Mucosa of stomach (tissue), 1 donor: Measurements from ENCODE around the gene IGHMBP2.
"Not testable (repeated sequence)": the region's sequence is repeated elsewhere in the genome, so short reads cannot be mapped to it uniquely, and the experiment has no call there.

Experiments used
- H3K27me3 ChIP-seq: one replicate; pipeline ENCODE4 v1.7.0; 2013; ENCODE audit warnings: mild to moderate bottlenecking, low read length; ENCODE audit not compliant: control insufficient read depth, insufficient read depth
- H3K36me3 ChIP-seq: one replicate; pipeline ENCODE4 v1.7.0; 2013; ENCODE audit warnings: low read length; ENCODE audit not compliant: control insufficient read depth, insufficient read depth
- H3K4me1 ChIP-seq: one replicate; pipeline ENCODE4 v1.7.0; 2013; ENCODE audit warnings: mild to moderate bottlenecking, low read length; ENCODE audit not compliant: control insufficient read depth, insufficient read depth
- H3K4me3 ChIP-seq: one replicate; pipeline ENCODE4 v1.7.0; 2013; ENCODE audit warnings: low read length
- H3K9ac ChIP-seq: one replicate; pipeline ENCODE4 v1.7.0; 2013; ENCODE audit warnings: mild to moderate bottlenecking, low read length, moderate library complexity
- H3K9me3 ChIP-seq: one replicate; pipeline ENCODE4 v1.7.0; 2013; ENCODE audit warnings: mild to moderate bottlenecking, low read length, moderate library complexity; ENCODE audit not compliant: control insufficient read depth
- donor health status: Pancreatic carcinoma.

IGHMBP2 gene

DNA sequence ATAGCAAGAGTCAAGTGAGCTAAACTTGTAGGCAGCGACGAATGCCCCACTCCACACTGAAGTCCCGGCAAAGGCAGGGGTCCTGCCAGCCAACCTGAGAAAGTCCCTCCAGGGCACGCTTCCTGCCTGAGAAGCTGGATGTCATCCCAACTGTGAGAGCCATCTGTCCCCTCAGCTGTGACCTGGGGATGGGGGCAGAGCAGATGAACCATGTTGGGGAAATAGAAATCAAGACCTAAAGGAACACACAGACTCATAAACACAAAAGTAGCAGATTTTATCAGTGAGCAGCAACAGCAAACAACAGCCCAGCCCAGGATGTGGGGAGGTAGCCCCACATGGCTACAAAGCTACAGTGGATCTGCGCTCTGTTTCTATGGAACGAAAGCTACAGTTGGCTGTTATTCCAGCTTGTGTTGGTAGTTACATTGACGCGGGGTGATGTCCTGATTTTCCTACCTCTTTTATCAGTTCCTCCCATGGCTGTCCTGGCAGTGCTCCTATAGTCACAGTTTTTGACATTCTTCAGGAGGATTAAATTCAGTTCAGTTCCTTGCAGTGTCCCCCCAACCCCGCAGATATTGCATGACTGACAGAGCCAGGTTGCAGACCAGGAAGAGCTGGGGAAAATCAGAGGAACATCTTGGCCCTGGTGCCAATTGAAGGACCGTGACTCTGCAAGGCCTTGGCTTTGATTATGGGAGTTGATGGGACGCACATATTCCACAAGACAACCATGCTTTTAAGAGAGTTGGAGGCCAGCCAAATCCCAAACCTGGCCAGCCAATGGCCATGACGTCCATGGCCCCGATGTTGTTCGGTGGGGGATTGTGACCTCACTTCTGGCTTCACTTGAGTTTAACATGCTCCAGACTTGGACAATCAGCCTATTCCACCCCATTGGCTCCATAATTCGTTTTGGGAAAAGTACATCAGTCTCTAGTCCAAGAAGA lies 62.5 kb downstream of the IGHMBP2 start:
- H3K4me1 ChIP-seq = no peaks in the 10 kb centered on the region
- H3K9ac ChIP-seq = no peak overlapping the region
- no peak overlapping the region for H3K4me3 ChIP-seq
- H3K9me3 ChIP-seq = no peaks in the 10 kb centered on the region
- H3K27me3 ChIP-seq = no peaks in the 10 kb centered on the region
- H3K36me3 ChIP-seq = no peaks in the 10 kb centered on the region

DNA sequence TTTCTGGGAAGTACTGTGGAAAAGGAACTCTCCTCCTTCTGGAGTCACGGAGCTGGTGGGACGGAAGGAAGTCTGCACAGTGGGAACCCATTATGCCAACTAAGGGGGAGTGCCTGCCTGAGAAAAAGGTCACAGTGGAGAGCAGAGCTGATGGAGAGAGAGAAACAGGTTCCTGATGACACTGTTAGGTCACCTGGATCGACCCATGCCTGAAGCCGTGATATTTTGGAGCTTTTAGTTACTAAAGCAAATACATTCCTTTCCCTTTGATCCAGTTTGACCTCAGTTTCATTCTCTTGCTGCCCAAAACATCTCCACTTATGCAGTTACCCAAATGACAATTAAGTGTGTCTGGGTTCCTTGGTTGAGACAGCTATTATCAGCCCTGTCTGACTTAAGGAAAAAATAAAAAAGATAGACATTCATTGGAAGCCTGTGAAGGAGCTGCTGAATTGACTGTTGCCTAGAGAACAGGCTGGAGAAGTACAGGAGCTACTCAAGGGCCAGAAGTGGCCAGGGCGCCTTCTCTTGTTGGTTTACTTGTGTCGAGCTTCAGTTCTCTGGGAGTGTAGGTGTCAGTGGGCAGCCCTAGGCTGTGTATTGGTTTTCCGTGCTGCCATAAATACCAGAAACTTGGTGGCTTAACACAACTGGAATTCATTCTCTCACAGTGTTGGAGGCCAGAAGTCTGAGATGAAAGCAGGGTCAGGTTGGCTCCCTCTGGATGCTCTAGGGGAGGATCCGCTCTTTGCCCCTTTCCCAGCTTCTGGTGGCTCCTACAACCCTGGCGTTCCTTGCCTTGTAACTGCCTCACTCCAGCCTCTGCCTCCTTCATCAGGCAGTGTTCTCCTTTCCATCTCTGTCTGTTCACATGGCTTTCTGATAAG lies 63.4 kb downstream of the IGHMBP2 start:
- H3K36me3 ChIP-seq = no peaks in the 10 kb centered on the region
- H3K4me3 ChIP-seq = no peak overlapping the region
- H3K9ac ChIP-seq = no peak overlapping the region
- H3K27me3 ChIP-seq = peaks cover 3% of the 10 kb centered on the region
- H3K4me1 ChIP-seq = no peaks in the 10 kb centered on the region
- no peaks in the 10 kb centered on the region for H3K9me3 ChIP-seq

DNA sequence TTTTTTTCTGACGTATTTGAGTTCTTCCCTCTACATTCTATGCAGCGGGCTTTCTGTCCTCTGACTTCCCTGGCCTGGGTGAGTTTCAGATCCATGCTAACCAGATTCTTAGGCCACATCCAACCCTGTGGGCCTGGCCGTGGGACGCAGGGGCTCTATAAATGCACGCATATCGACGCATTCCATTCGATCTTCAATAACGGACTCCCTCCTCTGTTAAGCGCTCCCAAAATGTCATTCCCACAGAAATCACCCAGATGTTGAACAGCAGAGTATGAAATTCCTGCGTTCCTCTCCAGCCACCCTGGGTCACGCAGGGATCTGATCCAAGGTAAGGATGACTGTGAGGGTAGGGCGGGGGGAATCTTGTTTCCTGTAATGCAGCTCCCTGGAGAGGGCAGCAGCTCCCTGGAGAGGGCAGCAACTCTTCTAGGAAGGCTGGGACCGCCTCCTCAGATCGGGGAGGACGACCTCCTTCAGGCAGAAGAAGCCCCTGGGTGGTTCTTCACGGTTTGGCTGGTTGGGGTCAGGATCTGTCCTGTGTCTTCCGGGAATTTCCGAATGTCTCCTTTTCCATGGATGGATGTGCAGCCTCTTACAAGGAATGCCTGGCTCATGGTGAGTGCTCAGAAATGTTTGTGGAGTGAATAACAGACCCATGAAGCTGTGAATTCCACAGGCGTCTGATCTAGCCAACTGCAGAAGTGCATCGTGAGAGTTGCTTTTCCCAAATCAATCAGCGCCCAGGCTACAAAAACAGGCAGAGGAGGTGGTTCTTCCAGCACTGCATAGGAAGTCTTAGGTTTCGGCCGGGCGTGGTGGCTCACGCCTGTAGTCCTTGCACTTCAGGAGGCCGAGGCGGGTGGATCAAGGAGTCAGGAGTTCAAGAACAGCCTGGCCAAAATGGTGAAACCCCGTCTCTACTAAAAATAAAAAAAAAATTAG lies 64.9 kb downstream of the IGHMBP2 start:
- no peak overlapping the region for H3K9ac ChIP-seq
- H3K4me1 ChIP-seq = no peaks in the 10 kb centered on the region
- H3K9me3 ChIP-seq = no peaks in the 10 kb centered on the region
- H3K4me3 ChIP-seq = no peak overlapping the region
- H3K36me3 ChIP-seq = no peaks in the 10 kb centered on the region
- H3K27me3 ChIP-seq = peaks cover 3% of the 10 kb centered on the region

DNA sequence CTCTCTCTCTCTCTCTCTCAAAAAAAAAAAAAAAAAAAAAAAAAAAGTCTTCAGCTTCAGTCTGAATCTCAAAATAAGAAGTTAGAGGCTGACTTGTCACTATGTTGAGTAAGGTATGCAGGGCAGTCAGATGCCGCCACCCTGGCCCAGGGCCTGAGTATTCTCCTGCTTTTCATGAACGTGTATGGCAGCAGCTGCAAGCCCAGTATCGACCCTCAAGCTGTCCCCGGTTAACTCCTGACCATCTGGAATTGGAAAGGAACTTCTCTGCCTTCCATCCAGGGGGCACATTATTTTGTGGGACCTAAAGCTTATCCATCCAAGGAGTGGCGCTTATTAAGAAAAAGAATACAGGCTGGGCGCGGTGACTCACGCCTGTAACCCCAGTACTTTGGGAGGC lies 65.7 kb downstream of the IGHMBP2 start:
- Histone ChIP-seq H3K27me3 (peaks cover 3% of the 10 kb centered on the region), H3K9ac (no peak overlapping the region), H3K4me1 (no peaks in the 10 kb centered on the region), H3K36me3 (no peaks in the 10 kb centered on the region), H3K4me3 (no peak overlapping the region), H3K9me3 (no peaks in the 10 kb centered on the region)

DNA sequence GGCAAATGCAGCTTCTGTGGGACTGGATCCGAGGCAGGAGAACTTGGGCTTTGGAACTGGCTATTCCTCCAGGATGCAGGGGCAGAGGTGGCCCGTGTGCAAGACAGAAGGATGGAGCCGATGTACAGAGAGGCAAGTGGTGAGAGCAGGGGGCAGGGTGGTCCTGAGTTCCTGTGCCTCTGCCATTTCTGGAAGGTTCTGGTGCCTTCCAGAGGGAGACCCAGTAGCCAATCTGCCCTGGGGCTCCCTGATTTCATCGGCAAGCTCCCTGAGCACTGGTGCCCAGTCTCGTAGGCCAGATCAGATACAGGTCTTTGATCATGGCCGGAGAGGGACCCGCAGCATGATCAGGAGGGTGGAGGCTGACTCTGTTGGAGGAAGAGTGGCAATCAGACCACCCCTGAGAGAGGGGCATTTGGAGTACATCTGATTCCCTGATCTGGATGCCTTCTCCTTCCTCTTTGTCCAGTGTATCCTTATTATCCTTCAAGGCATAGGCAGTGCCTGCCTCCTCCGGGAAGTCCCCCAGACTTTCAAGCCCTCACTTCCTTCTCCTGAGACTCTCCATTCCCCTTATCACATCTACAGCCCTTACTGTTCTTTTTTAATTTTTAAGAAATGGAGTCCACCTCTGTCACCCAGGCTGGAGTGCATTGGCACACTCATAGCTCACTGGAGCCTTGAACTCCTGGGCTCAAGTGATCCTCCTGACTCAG lies 67.4 kb downstream of the IGHMBP2 start:
- Histone ChIP-seq H3K36me3 (no peaks in the 10 kb centered on the region), H3K9ac (no peak overlapping the region), H3K9me3 (no peaks in the 10 kb centered on the region), H3K4me3 (no peak overlapping the region), H3K4me1 (no peaks in the 10 kb centered on the region), H3K27me3 (peaks cover 3% of the 10 kb centered on the region)

DNA sequence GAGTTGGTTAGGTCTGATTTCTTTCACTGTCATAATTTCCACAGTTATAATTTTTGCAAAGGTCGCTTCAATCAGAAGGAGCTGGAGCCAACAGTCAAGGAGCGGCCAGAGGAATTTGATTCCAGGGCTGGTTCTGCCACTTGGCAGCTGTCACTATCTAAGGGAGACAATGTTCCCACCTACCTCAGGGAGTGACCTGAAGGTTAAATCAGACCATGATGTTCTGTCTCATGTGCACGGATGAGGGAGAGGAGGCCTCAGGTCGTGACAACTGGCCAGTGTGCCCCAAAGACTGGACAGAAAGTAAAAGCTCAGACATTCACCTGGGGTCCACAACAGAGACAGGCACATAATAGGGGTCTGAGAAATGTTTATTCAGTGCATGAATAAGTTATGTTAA lies 69.5 kb downstream of the IGHMBP2 start:
- Histone ChIP-seq H3K9ac (no peak overlapping the region), H3K4me1 (no peaks in the 10 kb centered on the region), H3K36me3 (no peaks in the 10 kb centered on the region)

DNA sequence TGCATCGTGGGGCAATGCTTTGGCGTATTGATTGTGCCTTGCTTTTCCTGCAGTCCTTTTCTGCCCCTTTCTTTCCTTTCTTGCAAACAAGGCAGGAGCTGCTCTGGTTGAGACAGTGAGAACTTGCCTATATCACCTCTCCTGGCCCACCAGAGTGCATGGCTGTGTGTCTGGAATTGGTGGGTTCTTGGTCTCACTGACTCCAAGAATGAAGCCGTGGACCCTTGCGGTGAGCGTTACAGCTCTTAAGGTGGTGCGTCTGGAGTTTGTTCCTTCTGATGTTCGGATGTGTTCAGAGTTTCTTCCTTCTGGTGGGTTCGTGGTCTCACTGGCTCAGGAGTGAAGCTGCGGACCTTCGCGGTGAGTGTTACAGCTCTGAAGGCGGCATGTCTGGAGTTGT lies 70.0 kb downstream of the IGHMBP2 start:
- H3K4me1 ChIP-seq, H3K9ac ChIP-seq, H3K36me3 ChIP-seq, H3K9me3 ChIP-seq, H3K27me3 ChIP-seq, H3K4me3 ChIP-seq: not testable (repeated sequence)

More for the DNA sequence above, 69.5 kb downstream of the IGHMBP2 start:
- no peak overlapping the region for H3K4me3 ChIP-seq
- H3K27me3 ChIP-seq = peaks cover 3% of the 10 kb centered on the region
- H3K9me3 ChIP-seq = no peaks in the 10 kb centered on the region

DNA sequence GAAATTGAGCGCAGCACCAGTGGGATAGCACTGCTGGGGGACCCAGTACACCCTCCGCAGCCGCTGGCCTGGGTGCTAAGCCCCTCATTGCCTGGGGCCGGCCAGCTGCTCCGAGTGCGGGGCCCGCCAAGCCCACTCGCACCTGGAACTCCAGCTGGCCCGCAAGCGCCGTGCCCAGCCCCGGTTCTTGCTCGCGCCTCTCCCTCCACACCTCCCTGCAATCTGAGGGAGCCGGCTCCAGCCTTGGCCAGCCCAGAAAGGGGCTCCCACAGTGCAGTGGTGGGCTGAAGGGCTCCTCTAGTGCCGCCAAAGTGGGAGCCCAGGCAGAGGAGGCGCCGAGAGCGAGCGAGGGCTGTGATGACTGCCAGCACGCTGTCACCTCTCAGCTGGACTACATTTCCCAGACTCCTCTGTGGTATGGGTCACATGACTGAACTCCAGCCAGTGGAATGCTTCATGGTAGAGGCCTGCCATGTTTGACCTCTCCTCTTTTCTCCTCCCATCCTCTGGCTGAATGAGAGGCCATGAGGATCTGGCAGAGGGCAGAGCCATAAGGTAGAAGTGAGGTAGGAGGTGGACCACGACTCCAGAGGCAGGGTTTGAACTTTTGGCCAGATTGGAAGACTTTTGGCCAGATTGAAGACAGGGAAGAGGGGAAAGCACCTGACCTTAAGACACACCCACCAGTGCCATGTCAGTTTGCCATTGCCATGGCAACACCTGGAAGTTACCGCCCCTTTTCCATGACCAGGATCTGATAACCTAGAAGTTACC lies 70.9 kb downstream of the IGHMBP2 start:
- H3K4me3 ChIP-seq = no peak overlapping the region
- no peaks in the 10 kb centered on the region for H3K9me3 ChIP-seq
- peaks cover 10% of the 10 kb centered on the region for H3K27me3 ChIP-seq
- no peaks in the 10 kb centered on the region for H3K36me3 ChIP-seq
- no peaks in the 10 kb centered on the region for H3K4me1 ChIP-seq
- no peak overlapping the region for H3K9ac ChIP-seq

DNA sequence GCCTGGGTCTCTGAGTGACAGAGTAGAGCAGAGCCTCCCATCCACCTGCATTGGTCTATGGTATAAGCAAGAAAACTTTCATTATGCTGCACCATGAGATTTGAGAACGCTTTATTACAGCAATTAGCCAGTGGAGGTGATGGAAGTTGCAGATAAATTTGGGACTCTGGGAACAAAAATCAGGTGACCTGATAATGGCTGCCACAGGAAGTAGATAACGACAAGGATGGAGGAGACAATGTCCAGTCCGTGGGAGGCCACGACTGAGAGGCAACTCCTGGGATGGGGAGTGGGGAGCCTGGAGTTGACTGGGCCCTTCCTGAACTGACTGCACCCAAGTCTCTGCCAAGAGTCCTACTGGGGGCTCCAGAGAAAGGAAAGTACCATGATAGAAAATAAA lies 72.4 kb downstream of the IGHMBP2 start:
- H3K36me3 ChIP-seq = no peaks in the 10 kb centered on the region
- H3K4me3 ChIP-seq = no peak overlapping the region
- no peak overlapping the region for H3K9ac ChIP-seq
- H3K4me1 ChIP-seq = no peaks in the 10 kb centered on the region
- H3K9me3 ChIP-seq = no peaks in the 10 kb centered on the region
- peaks cover 10% of the 10 kb centered on the region for H3K27me3 ChIP-seq

DNA sequence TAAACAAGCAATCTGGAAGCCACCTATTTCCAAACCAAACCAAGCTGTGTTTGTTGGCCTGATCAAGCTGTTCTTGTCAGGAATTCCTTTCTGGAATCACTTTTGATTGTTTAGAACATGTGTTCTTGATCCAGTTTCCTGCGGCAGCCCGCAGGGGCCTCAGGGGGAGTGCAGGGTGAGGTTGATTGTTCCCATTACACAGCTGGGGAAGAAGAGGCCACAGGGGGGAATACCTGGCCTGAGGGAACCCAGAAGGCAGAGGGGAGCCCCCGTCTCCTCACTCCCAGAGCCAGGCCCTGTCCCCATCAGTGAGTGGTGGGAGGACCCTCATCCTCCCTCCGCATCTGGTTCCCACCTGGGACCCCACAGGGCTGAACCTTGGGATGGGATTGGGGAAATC lies 72.9 kb downstream of the IGHMBP2 start:
- no peak overlapping the region for H3K9ac ChIP-seq
- no peaks in the 10 kb centered on the region for H3K4me1 ChIP-seq
- H3K4me3 ChIP-seq = no peak overlapping the region
- no peaks in the 10 kb centered on the region for H3K9me3 ChIP-seq
- no peaks in the 10 kb centered on the region for H3K36me3 ChIP-seq
- peaks cover 8% of the 10 kb centered on the region for H3K27me3 ChIP-seq
